GM18951 (cell line): ENCODE data around the gene TOMM6.

ENCODE experiments used
- POLR2A ChIP-seq: IDR thresholded peaks from 4 replicates; pipeline ENCODE4 v1.6.1; 2011; ENCODE audit warnings: mild to moderate bottlenecking; ENCODE audit not compliant: insufficient read length, insufficient read depth; ENCODE audit errors: extremely low read depth
- in situ Hi-C: fragments of 300-500 bp; cut with MboI; formaldehyde crosslinking; loops from one replicate; pipeline ENCODE4 v1.12.0; 2022; ENCODE audit warnings: low sequenced_read_pairs, mixed read lengths, inconsistent platforms; ENCODE audit not compliant: unreplicated experiment

Gene TOMM6

DNA sequence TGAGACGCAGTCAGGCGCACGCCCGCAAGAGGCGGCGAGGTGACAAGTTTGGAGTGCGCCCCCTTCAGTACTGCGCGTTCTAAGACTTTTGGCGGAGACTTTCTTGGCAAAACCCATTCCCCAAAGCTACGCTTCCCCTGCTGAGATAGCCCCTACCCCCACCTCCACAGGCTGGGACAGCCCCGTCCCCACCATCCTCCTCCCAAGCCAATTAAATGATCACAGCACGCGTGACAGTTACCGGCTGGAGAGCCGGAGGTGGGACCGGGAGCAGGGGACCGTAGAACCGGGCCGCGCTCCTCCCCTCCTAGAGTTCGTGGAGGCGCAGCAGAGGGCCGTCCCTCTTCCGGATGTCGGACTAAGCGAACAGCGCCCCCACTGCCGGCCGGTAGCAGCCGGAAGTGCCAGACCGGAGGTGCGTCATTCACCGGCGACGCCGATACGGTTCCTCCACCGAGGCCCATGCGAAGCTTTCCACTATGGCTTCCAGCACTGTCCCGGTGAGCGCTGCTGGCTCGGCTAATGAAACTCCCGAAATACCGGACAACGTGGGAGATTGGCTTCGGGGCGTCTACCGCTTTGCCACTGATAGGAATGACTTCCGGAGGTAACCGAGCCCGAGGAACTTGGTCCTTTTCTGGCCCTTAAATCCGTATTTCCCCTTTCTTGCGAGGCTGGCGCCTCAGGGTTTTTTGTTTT is at the start of gene TOMM6:
TSS of gene TOMM6 (plus strand) at position 476 of the 699 bp plus-strand sequence. CDS start at position 480, 4 bp downstream.
- in situ Hi-C loops = no loop called here
- TF ChIP-seq POLR2A = peak; percentile 91

GRCh38 chr6:41739041-41739440 is 48.5 kb upstream of the TOMM6 start:
- in situ Hi-C loops = no loop called here
- TF ChIP-seq POLR2A = no peak

DNA sequence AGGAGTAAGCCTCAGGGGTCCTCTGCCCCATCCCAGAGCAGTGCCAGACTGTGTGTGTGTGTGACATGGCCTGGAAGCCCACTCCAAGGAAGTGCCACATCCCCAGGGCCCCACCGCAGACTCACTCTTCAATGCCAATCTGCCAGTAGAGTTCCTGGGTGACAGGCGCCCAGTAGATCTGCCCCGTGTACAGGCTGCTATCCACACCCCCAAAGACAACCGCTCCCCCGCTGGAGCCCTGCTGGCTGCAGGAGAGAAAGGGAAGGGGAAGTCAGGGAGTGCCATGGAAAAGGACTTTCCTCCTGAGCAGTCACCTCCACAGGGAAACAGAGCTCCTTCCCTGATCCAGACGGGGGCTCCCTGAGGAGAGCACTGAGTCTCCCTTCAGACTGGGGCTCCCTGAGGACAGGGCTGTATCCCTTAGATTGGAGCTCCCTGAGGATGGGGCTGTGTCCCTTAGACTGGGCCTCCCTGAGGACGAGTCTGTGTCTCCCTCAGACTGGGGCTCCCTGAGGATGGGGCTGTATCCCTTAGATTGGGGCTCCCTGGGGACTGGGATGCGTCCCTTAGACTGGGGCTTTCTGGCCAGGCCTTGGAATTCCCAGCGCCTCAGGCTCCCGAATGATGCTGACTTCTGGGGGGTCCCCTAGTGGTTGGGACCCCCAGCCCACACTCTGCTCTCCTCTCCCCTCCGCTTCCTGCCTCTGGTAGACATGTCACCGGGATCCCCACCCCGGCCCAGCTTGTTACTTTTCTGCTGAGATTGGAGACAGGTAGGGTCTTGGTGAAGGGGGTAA is 46.9 kb upstream of the TOMM6 start:
- no peak for TF ChIP-seq POLR2A
- in situ Hi-C loops = no loop called here

GRCh38 chr6:41741625-41742490 is 45.6 kb upstream of the TOMM6 start:
- no peak for TF ChIP-seq POLR2A
- in situ Hi-C loops = no loop called here

DNA sequence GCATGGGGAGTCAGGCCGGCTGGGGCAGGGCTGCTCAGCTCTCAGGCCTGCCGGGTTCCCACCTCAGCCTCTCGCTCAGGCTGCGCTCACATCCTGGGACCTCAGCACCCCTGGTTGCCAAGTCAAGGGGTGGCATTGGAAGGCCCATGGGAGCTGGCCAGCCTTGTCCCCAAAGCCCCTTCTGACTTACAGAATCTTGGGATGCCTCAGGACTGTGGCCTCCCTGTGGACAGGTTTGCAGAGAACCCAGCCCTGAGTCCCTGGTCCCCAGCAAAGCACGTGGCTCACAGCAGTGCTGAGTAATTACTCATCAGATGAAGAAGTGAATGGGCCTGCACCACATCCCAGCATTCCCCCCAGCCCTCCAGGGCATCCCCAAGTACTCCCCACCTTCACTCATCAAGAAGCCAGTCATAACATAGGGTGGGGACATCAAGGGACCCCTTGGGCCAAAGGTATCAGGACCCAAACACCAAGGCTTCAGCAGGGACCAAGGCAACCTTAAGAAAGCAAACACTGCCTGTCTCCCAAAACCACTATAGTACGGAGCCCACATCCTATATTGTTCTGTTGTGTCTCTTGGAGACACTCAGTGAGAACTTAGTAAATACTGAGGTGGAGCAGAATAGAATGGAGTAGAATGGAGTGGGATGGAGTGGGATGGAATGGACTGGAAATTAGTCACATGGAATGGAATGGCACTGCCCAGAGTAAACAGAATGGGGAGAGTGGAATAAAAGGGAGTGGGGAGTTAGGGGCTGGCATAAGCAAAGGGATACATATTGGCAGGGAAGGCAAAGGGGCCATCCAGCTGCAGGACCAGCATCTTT is 43.9 kb upstream of the TOMM6 start:
- no peak for TF ChIP-seq POLR2A
- in situ Hi-C loops = no loop called here

- in situ Hi-C loops = no loop called here
- no peak for TF ChIP-seq POLR2A
Measured at GRCh38 chr6:41744236-41744787, 43.2 kb upstream of the TOMM6 start.

- TF ChIP-seq POLR2A = no peak
- in situ Hi-C loops = no loop called here
Measured at GRCh38 chr6:41746107-41746506, 41.4 kb upstream of the TOMM6 start.

DNA sequence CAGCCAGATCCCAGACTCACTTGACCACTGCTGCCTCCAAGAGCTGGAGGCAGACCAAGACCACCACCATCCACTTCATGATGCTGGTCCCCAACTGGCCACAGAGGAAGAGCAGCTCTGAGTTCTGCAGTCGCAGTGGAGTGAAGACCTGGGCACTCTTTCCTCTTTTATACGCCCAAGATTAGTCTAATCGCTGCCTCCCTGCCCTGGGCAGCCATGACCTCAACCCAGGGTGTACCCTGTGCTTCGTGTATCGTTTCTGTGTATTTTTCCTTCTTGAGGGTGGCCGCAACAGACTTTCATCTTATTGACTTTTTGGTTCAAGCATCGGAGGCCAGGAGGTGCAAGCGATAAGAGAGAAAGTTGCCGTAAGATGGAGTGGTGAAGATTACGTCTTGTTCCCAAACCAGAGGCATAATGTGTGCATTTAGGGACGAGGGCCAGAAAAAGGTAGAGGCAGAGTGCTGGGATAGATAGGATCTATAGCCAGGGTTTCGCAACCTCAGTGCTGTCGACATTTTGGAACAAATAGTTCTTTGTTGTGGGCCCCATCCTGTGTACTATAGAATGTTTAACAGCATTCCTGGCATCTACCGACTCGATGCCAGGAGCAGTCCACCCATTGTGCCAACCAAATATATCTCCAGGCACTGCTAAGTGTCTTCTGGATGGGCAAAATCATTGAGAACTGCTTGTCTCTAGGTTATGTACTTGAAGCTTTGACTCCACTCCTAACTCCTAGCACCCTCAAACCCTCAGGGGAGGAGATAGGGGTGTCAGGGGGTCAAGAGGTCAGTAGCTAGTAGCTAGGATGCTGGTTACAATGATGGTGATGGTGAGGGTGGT is 40.0 kb upstream of the TOMM6 start, which contains the start of gene PGC:
TSS of gene PGC (minus strand) at position 142 of the 846 bp plus-strand sequence. CDS start at position 79, 63 bp downstream.
- in situ Hi-C loops = no loop called here
- no peak for TF ChIP-seq POLR2A

GRCh38 chr6:41748102-41748477 is 39.4 kb upstream of the TOMM6 start:
- no peak for TF ChIP-seq POLR2A
- in situ Hi-C loops = no loop called here

GRCh38 chr6:41748542-41748941 is 39.0 kb upstream of the TOMM6 start:
- TF ChIP-seq POLR2A = no peak
- in situ Hi-C loops = no loop called here

DNA sequence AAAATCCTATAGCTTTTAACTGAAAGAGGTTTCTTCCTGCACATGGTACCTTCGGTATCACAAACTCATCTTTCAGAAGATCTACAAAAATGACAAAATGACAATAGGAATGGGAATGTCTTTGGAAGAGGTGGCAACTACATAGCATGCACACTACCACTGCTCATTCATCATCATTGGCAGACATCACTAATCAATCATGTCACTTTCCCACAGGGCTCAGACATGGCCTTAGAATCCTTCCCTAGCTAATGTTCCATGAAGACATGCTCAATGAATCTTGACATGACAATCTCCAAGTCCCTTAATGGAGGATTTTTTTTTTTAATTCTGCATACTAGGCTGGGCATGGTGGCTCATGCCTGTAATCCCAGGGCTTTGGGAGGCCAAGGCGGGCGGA is 37.1 kb upstream of the TOMM6 start:
- TF ChIP-seq POLR2A = no peak
- in situ Hi-C loops = no loop called here
